Activated CD4-positive, alpha-beta T cell treated with anti-CD3 and anti-CD28 coated beads, Interleukin-2, amount 10 ng/mL, durations not matched to agents 7 days and 5 days (primary cell): Measurements from ENCODE around the gene GABRG3. TPM values are rescaled to one million over a fixed set of nuclear protein-coding genes. Genes with fewer than 3 reads are reported as not detected.

Experiments
- CTCF ChIA-PET: fragments of 350-600 bp; sonication (Branson Sonifier 250); formaldehyde crosslinking; loops from one replicate; lab custom pipeline; 2021; ENCODE audit warnings: antibody characterized with exemption; lab: Charles Lee
- POLR2A ChIA-PET: fragments of 350-600 bp; sonication (Branson Sonifier 250); formaldehyde crosslinking; loops from one replicate; lab custom pipeline; 2021; ENCODE audit warnings: antibody characterized with exemption; lab: Charles Lee
- DNase-seq: peaks from one replicate; pipeline ENCODE4 v3.0.0-alpha.2; 2020
- H3K27ac Mint-ChIP-seq: one replicate; pipeline ENCODE4 v1.8.0; 2021; ENCODE audit warnings: mild to moderate bottlenecking, moderate library complexity, mixed read lengths
- H3K27me3 Mint-ChIP-seq: one replicate; pipeline ENCODE4 v1.8.0; 2021; ENCODE audit warnings: mixed read lengths
- H3K36me3 Mint-ChIP-seq: one replicate; pipeline ENCODE4 v1.8.0; 2021; ENCODE audit warnings: low read depth, mixed read lengths
- H3K4me1 Mint-ChIP-seq: one replicate; pipeline ENCODE4 v1.8.0; 2021; ENCODE audit warnings: mixed read lengths
- H3K4me3 Mint-ChIP-seq: one replicate; pipeline ENCODE4 v1.8.0; 2021; ENCODE audit warnings: mild to moderate bottlenecking, moderate library complexity, mixed read lengths
- H3K9me3 Mint-ChIP-seq: one replicate; pipeline ENCODE4 v1.8.0; 2021; ENCODE audit warnings: mixed read lengths
- total RNA-seq, 2 experiments: library from RNA; stranded (reverse); gene quantifications; one replicate each; pipeline ENCODE4 v1.2.3, GENCODE V29; 2021

Gene GABRG3
- total RNA-seq, 2 experiments from 2014 or later, result not detected

GRCh38 chr15:27235161-27235560 is 264.2 kb downstream of the GABRG3 start:
- H3K9me3 Mint-ChIP-seq, result peaks cover 20% of the 10 kb centered on the region
- no peak overlapping the region for H3K27ac Mint-ChIP-seq
- no peak for DNase-seq
- ChIA-PET POLR2A (no interaction called here), CTCF (no interaction called here)
- H3K36me3 Mint-ChIP-seq, result no peaks in the 10 kb centered on the region
- no peak overlapping the region for H3K4me3 Mint-ChIP-seq
- H3K4me1 Mint-ChIP-seq, result no peaks in the 10 kb centered on the region
- no peaks in the 10 kb centered on the region for H3K27me3 Mint-ChIP-seq

- ChIA-PET POLR2A (no interaction called here), CTCF (no interaction called here)
- Mint-ChIP-seq H3K27ac (no peak overlapping the region), H3K36me3 (no peaks in the 10 kb centered on the region), H3K4me1 (no peaks in the 10 kb centered on the region), H3K27me3 (no peaks in the 10 kb centered on the region), H3K9me3 (peaks cover 21% of the 10 kb centered on the region), H3K4me3 (no peak overlapping the region)
- no peak for DNase-seq
Observed at GRCh38 chr15:27235681-27236080, 264.7 kb downstream of the GABRG3 start.

- CTCF ChIA-PET, result no interaction called here
Observed at GRCh38 chr15:27237319-27237939, 266.4 kb downstream of the GABRG3 start.

GRCh38 chr15:27238209-27238608 is 267.2 kb downstream of the GABRG3 start:
- ChIA-PET CTCF (no interaction called here), POLR2A (no interaction called here)
- Mint-ChIP-seq H3K4me1 (no peaks in the 10 kb centered on the region), H3K27me3 (no peaks in the 10 kb centered on the region), H3K9me3 (peaks cover 19% of the 10 kb centered on the region), H3K4me3 (no peak overlapping the region), H3K27ac (no peak overlapping the region), H3K36me3 (no peaks in the 10 kb centered on the region)
- DNase-seq, result no peak

More at GRCh38 chr15:27237319-27237939, 266.4 kb downstream of the GABRG3 start:
- Mint-ChIP-seq H3K4me1 (no peaks in the 10 kb centered on the region), H3K4me3 (no peak overlapping the region), H3K27ac (no peak overlapping the region), H3K9me3 (peaks cover 19% of the 10 kb centered on the region), H3K27me3 (no peaks in the 10 kb centered on the region), H3K36me3 (no peaks in the 10 kb centered on the region)
- DNase-seq, result no peak
- POLR2A ChIA-PET, result no interaction called here

GRCh38 chr15:27238707-27239423 is 267.9 kb downstream of the GABRG3 start:
- no peaks in the 10 kb centered on the region for H3K4me1 Mint-ChIP-seq
- H3K36me3 Mint-ChIP-seq, result no peaks in the 10 kb centered on the region
- ChIA-PET POLR2A (no interaction called here), CTCF (no interaction called here)
- DNase-seq, result no peak
- no peak overlapping the region for H3K4me3 Mint-ChIP-seq
- H3K27ac Mint-ChIP-seq, result no peak overlapping the region
- H3K9me3 Mint-ChIP-seq, result peaks cover 16% of the 10 kb centered on the region
- no peaks in the 10 kb centered on the region for H3K27me3 Mint-ChIP-seq

GRCh38 chr15:27241943-27242342 is 271.0 kb downstream of the GABRG3 start:
- POLR2A ChIA-PET, result no interaction called here
- no peaks in the 10 kb centered on the region for H3K36me3 Mint-ChIP-seq
- H3K27ac Mint-ChIP-seq, result no peak overlapping the region
- CTCF ChIA-PET, result no interaction called here
- no peaks in the 10 kb centered on the region for H3K4me1 Mint-ChIP-seq
- no peak overlapping the region for H3K4me3 Mint-ChIP-seq
- no peak for DNase-seq
- H3K9me3 Mint-ChIP-seq, result peaks cover 11% of the 10 kb centered on the region
- H3K27me3 Mint-ChIP-seq, result no peaks in the 10 kb centered on the region

GRCh38 chr15:27244047-27244446 is 273.1 kb downstream of the GABRG3 start:
- H3K27me3 Mint-ChIP-seq, result no peaks in the 10 kb centered on the region

GRCh38 chr15:27248251-27248650 is 277.3 kb downstream of the GABRG3 start:
- H3K36me3 Mint-ChIP-seq, result no peaks in the 10 kb centered on the region
- H3K4me3 Mint-ChIP-seq, result no peak overlapping the region
- H3K27me3 Mint-ChIP-seq, result no peaks in the 10 kb centered on the region
- no peak for DNase-seq
- ChIA-PET POLR2A (no interaction called here), CTCF (no interaction called here)
- H3K9me3 Mint-ChIP-seq, result peaks cover 8% of the 10 kb centered on the region
- H3K27ac Mint-ChIP-seq, result no peak overlapping the region
- no peaks in the 10 kb centered on the region for H3K4me1 Mint-ChIP-seq

More at GRCh38 chr15:27244047-27244446, 273.1 kb downstream of the GABRG3 start:
- no peak overlapping the region for H3K4me3 Mint-ChIP-seq
- H3K36me3 Mint-ChIP-seq, result no peaks in the 10 kb centered on the region
- DNase-seq, result no peak
- H3K9me3 Mint-ChIP-seq, result peaks cover 10% of the 10 kb centered on the region
- POLR2A ChIA-PET, result no interaction called here
- CTCF ChIA-PET, result no interaction called here
- no peaks in the 10 kb centered on the region for H3K4me1 Mint-ChIP-seq
- H3K27ac Mint-ChIP-seq, result no peak overlapping the region

GRCh38 chr15:27249046-27249759 is 278.2 kb downstream of the GABRG3 start:
- no peak for DNase-seq
- CTCF ChIA-PET, result no interaction called here
- no peaks in the 10 kb centered on the region for H3K27me3 Mint-ChIP-seq
- H3K9me3 Mint-ChIP-seq, result peaks cover 8% of the 10 kb centered on the region
- POLR2A ChIA-PET, result no interaction called here
- H3K4me3 Mint-ChIP-seq, result no peak overlapping the region
- H3K4me1 Mint-ChIP-seq, result no peaks in the 10 kb centered on the region
- no peak overlapping the region for H3K27ac Mint-ChIP-seq
- no peaks in the 10 kb centered on the region for H3K36me3 Mint-ChIP-seq

GRCh38 chr15:27249760-27250109 is 278.8 kb downstream of the GABRG3 start:
- Mint-ChIP-seq H3K9me3 (peaks cover 9% of the 10 kb centered on the region), H3K27ac (no peak overlapping the region), H3K4me1 (no peaks in the 10 kb centered on the region), H3K4me3 (no peak overlapping the region), H3K27me3 (no peaks in the 10 kb centered on the region), H3K36me3 (no peaks in the 10 kb centered on the region)
- POLR2A ChIA-PET, result no interaction called here
- no peak for DNase-seq
- CTCF ChIA-PET, result no interaction called here

GRCh38 chr15:27250223-27250622 is 279.2 kb downstream of the GABRG3 start:
- DNase-seq, result no peak
- no peaks in the 10 kb centered on the region for H3K36me3 Mint-ChIP-seq
- H3K4me3 Mint-ChIP-seq, result no peak overlapping the region
- no peaks in the 10 kb centered on the region for H3K27me3 Mint-ChIP-seq
- H3K9me3 Mint-ChIP-seq, result peaks cover 7% of the 10 kb centered on the region
- POLR2A ChIA-PET, result no interaction called here
- CTCF ChIA-PET, result no interaction called here
- no peaks in the 10 kb centered on the region for H3K4me1 Mint-ChIP-seq
- H3K27ac Mint-ChIP-seq, result no peak overlapping the region

- Mint-ChIP-seq H3K9me3 (peaks cover 4% of the 10 kb centered on the region), H3K4me3 (no peak overlapping the region), H3K4me1 (no peaks in the 10 kb centered on the region), H3K27ac (no peak overlapping the region), H3K36me3 (no peaks in the 10 kb centered on the region), H3K27me3 (no peaks in the 10 kb centered on the region)
- ChIA-PET POLR2A (no interaction called here), CTCF (no interaction called here)
- DNase-seq, result no peak
Observed at GRCh38 chr15:27254055-27254454, 283.1 kb downstream of the GABRG3 start.

- ChIA-PET POLR2A (no interaction called here), CTCF (no interaction called here)
- H3K27ac Mint-ChIP-seq, result no peak overlapping the region
- no peak overlapping the region for H3K4me3 Mint-ChIP-seq
- no peaks in the 10 kb centered on the region for H3K4me1 Mint-ChIP-seq
- no peak for DNase-seq
- no peaks in the 10 kb centered on the region for H3K27me3 Mint-ChIP-seq
- H3K9me3 Mint-ChIP-seq, result peaks cover 6% of the 10 kb centered on the region
- no peaks in the 10 kb centered on the region for H3K36me3 Mint-ChIP-seq
Observed at GRCh38 chr15:27254801-27255200, 283.8 kb downstream of the GABRG3 start.
